HEK293T (cell line): ENCODE data around the gene ATG7.

Experiments used
- ARNT ChIP-seq: fragments of 450-650 bp; IDR thresholded peaks from 2 replicates; pipeline ENCODE4 v1.6.1; 2017; ENCODE audit warnings: mild to moderate bottlenecking
- BHLHE40 ChIP-seq: fragments of 450-650 bp; IDR thresholded peaks from 2 replicates; pipeline ENCODE4 v1.6.1; 2016; ENCODE audit warnings: mild to moderate bottlenecking, moderate library complexity, borderline replicate concordance
- CTBP1 ChIP-seq: fragments of 450-650 bp; IDR thresholded peaks from 2 replicates; pipeline ENCODE4 v1.6.1; 2016; ENCODE audit warnings: borderline replicate concordance
- ELF4 ChIP-seq: fragments of 450-650 bp; IDR thresholded peaks from 2 replicates; pipeline ENCODE4 v1.6.1; 2017; ENCODE audit warnings: antibody characterized with exemption
- FOXK2 ChIP-seq: fragments of 450-650 bp; IDR thresholded peaks from 2 replicates; pipeline ENCODE4 v1.6.1; 2016; ENCODE audit warnings: mild to moderate bottlenecking
- FOXM1 ChIP-seq: fragments of 450-650 bp; IDR thresholded peaks from 2 replicates; pipeline ENCODE4 v1.6.1; 2017; ENCODE audit warnings: mild to moderate bottlenecking, borderline replicate concordance
- LEF1 ChIP-seq: fragments of 450-650 bp; IDR thresholded peaks from 2 replicates; pipeline ENCODE4 v1.6.1; 2017; ENCODE audit warnings: mild to moderate bottlenecking, borderline replicate concordance
- NFRKB ChIP-seq: fragments of 450-650 bp; IDR thresholded peaks from 2 replicates; pipeline ENCODE4 v1.6.1; 2016; ENCODE audit warnings: mild to moderate bottlenecking, moderate library complexity
- SP1 ChIP-seq: fragments of 450-650 bp; IDR thresholded peaks from 2 replicates; pipeline ENCODE4 v1.6.1; 2017
- SUZ12 ChIP-seq: fragments of 450-650 bp; IDR thresholded peaks from 2 replicates; pipeline ENCODE4 v1.6.1; 2016; ENCODE audit warnings: mild to moderate bottlenecking
- TARDBP ChIP-seq: fragments of 450-650 bp; IDR thresholded peaks from 2 replicates; pipeline ENCODE4 v1.6.1; 2016
- ZNF384 ChIP-seq: fragments of 450-650 bp; IDR thresholded peaks from 2 replicates; pipeline ENCODE4 v1.6.1; 2016
- TF ChIP-seq, protein P1 (sequence below): fragments of 450-650 bp; IDR thresholded peaks from 2 replicates; pipeline ENCODE4 v1.6.1; 2016

DNA sequence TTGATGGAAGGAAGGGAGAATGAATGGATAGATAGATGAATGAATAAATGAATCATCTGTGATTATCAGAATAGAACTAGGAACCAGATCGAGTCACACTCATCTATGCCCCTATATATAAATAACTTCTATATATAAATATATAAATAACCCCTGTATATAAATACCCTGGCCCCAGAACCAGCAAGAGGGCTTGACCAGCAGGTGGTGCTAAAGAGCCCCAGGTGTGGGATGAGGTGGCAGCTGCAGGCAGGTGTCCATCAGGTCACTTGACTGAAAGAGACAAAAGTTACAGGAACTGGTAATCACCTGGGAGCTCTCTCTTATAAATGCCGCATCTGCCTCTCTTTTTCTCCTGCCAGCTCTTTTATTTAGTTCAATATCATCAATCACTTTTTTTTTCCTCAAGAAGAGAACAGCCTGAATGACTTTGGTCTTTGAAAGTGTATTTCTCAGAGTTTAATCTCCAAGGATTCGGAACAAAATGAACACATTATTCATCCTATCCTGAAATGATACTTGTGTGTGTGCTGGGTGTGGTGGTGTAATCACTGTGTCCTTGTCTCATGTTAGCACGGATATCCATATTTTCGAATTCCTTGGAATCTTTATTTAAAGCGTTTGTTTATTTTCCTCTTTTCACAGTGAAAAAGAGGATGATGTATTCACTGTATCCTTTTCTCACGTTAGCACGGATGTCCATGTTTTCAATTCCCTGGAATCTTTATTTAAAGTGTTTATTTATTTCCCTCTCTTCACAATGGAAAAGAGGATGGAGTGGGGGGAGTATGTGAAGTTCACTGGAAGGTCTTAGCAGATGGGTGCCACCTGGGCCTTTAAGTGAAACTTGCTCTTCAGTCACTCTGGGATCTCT, 35.4 kb upstream of the ATG7 start:
- TF ChIP-seq LEF1, result no peak
- no peak for TF ChIP-seq ELF4
- no peak for TF ChIP-seq SUZ12
- no peak for TF ChIP-seq ARNT
- no peak for TF ChIP-seq SP1
- no peak for TF ChIP-seq ZNF384
- no peak for TF ChIP-seq CTBP1
- TF ChIP-seq, protein P1, sequence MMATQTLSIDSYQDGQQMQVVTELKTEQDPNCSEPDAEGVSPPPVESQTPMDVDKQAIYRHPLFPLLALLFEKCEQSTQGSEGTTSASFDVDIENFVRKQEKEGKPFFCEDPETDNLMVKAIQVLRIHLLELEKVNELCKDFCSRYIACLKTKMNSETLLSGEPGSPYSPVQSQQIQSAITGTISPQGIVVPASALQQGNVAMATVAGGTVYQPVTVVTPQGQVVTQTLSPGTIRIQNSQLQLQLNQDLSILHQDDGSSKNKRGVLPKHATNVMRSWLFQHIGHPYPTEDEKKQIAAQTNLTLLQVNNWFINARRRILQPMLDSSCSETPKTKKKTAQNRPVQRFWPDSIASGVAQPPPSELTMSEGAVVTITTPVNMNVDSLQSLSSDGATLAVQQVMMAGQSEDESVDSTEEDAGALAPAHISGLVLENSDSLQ, result 0 out of 2 replicates have a peak, but pooled peaks have one; percentile 16
- no peak for TF ChIP-seq FOXM1
- no peak for TF ChIP-seq TARDBP
- no peak for TF ChIP-seq NFRKB
- no peak for TF ChIP-seq BHLHE40
- no peak for TF ChIP-seq FOXK2
